Panc1 (cell line): ENCODE data around the gene CEP44. TPM values are rescaled to one million over a fixed set of nuclear protein-coding genes. Genes with fewer than 3 reads are reported as not detected.
A peak's percentile ranks its signal among the peaks of the same experiment; 100 is the strongest.

Experiments used
- ATAC-seq: fragments of 200-7000 bp; cut with Tn5 transposase; 2 replicates; pipeline ENCODE4 v1.9.1; 2020; ENCODE audit warnings: mild to moderate bottlenecking, moderate library complexity
- BruUV-seq: library from RNA; stranded (reverse); fragments of 400-500 nt; replicated peaks from 2 replicates; lab custom pipeline; 2021; lab: Mats Ljungman, UMichigan
- CTCF ChIA-PET: fragments of 300-600 bp; sonication (Branson Sonifier 250); formaldehyde crosslinking; loops from one replicate; lab custom pipeline; 2022; ENCODE audit warnings: antibody characterized with exemption; lab: Charles Lee
- POLR2A ChIA-PET: fragments of 300-600 bp; sonication (Branson Sonifier 250); formaldehyde crosslinking; loops from one replicate; lab custom pipeline; 2022; ENCODE audit warnings: antibody characterized with exemption; lab: Charles Lee
- DNase-seq: peaks from one replicate; pipeline ENCODE4 v3.0.0-alpha.2; 2010; ENCODE audit warnings: low read depth, low spot score
- H3K27ac ChIP-seq: 2 replicates; pipeline ENCODE4 v1.5.1; 2011; ENCODE audit warnings: mild to moderate bottlenecking, low read length, inconsistent platforms
- H3K27me3 ChIP-seq: fragments of 200-500 bp; sonication (Bioruptor generic); 2 replicates; pipeline ENCODE4 v1.6.0; 2014; ENCODE audit warnings: low read length, inconsistent platforms; ENCODE audit not compliant: control insufficient read depth, insufficient read depth
- H3K36me3 ChIP-seq: fragments of 200-500 bp; sonication (Bioruptor generic); 2 replicates; pipeline ENCODE4 v1.5.1; 2014; ENCODE audit warnings: inconsistent platforms, mild to moderate bottlenecking, low read length, moderate library complexity; ENCODE audit not compliant: control insufficient read depth, insufficient read depth
- H3K4me1 ChIP-seq: 2 replicates; pipeline ENCODE4 v1.5.1; 2011; ENCODE audit warnings: inconsistent platforms, mild to moderate bottlenecking, low read length, moderate library complexity; ENCODE audit not compliant: control insufficient read depth, insufficient read depth
- H3K4me3 ChIP-seq, 2 experiments: 2 replicates each; pipeline ENCODE4 v1.5.1; 2011 to 2012; ENCODE audit warnings: low read depth in 2 of 2, low read length in 2 of 2, mild to moderate bottlenecking in 2 of 2, inconsistent platforms in 1 of 2, moderate library complexity in 1 of 2
- H3K9me3 ChIP-seq: fragments of 200-500 bp; sonication (Bioruptor generic); 2 replicates; pipeline ENCODE4 v1.5.1; 2014; ENCODE audit warnings: low read depth, mild to moderate bottlenecking, inconsistent platforms, low read length, moderate library complexity; ENCODE audit not compliant: control insufficient read depth, insufficient read depth
- POLR2AphosphoS5 ChIP-seq: IDR thresholded peaks from 2 replicates; pipeline ENCODE4 v1.6.1; 2012; ENCODE audit warnings: mild to moderate bottlenecking, low read depth, low read length, moderate library complexity
- SIN3A ChIP-seq: IDR thresholded peaks from 2 replicates; pipeline ENCODE4 v1.6.1; 2012; ENCODE audit warnings: low read depth, mild to moderate bottlenecking, low read length, moderate library complexity, borderline replicate concordance; ENCODE audit not compliant: insufficient read depth
- TCF7L2 ChIP-seq: IDR thresholded peaks from 2 replicates; pipeline ENCODE4 v1.6.1; 2011; ENCODE audit warnings: mild to moderate bottlenecking, low read depth, low read length, inconsistent platforms
- in situ Hi-C: cut with HindIII; loops from 2 replicates; pipeline ENCODE4 v1.10.0; 2016; ENCODE audit warnings: low sequenced_read_pairs, low pct_unique_long_range_greater_than_20kb
- intact Hi-C: fragments of 100-400 bp; cut with micrococcal nuclease; formaldehyde crosslinking; loops from one replicate; pipeline ENCODE4 v1.10.0; 2022; ENCODE audit not compliant: unreplicated experiment
- total RNA-seq: library from RNA; stranded (reverse); gene quantifications from one replicate; pipeline ENCODE4 v1.2.1, GENCODE V29; 2021; ENCODE audit not compliant: unreplicated experiment
- TF ChIP-seq, protein P1 (sequence below): fragments of 450-650 bp; IDR thresholded peaks from 2 replicates; pipeline ENCODE4 v1.5.1; 2017; ENCODE audit warnings: mild to moderate bottlenecking
- TF ChIP-seq, protein P2 (sequence below), 2 experiments: IDR thresholded peaks; 2 replicates each; pipeline ENCODE4 v1.6.1; 2011 to 2012; ENCODE audit warnings: low read depth in 2 of 2, control low read depth in 1 of 2, low read length in 1 of 2, mild to moderate bottlenecking in 1 of 2, moderate library complexity in 1 of 2; ENCODE audit not compliant: insufficient read depth in 1 of 2

Gene CEP44
- total RNA-seq, 1 experiment from 2014 or later, result 9.8 TPM

DNA sequence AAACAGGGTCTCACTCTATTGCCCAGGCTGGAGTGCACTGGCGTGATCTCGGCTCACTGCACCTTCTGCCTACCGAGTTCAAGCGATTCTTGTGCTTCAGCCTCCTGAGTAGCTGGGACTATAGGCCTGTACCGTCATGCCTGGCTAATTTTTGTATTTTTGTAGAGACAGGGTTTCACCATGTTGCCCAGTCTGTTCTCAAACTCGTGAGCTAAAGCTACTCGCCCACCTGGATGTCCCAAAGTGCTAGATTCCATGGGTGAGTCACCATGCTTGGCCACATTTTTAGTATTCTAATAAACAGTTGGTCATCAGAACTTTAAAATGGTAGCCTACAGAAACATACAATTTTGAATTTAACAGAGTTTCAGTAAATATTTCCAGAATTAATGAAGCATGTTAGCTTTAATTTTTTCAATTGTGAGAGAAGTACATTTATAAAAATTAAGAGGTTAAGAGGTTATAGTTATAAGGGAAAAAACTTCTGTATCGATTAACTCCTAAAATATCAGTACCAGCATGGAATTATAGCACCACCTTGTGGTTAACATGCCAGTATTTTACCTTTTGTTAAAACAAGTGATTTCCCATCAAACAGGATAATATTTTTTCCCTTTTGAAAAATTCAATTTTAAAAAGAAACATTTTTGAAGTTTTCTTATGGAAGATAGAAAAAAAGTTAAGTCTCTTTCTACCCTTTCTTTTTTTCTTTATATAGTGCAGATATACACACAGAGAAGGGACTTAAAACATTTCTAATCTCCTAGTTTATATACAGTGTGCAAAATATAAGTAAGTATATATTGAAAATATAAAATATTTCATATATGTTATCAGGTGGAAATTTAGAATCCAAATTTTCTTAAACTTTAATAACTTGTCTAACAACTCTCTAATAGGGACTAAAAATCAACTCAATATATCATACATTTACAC is 35.4 kb downstream of the CEP44 start:
- TF ChIP-seq, protein P1, sequence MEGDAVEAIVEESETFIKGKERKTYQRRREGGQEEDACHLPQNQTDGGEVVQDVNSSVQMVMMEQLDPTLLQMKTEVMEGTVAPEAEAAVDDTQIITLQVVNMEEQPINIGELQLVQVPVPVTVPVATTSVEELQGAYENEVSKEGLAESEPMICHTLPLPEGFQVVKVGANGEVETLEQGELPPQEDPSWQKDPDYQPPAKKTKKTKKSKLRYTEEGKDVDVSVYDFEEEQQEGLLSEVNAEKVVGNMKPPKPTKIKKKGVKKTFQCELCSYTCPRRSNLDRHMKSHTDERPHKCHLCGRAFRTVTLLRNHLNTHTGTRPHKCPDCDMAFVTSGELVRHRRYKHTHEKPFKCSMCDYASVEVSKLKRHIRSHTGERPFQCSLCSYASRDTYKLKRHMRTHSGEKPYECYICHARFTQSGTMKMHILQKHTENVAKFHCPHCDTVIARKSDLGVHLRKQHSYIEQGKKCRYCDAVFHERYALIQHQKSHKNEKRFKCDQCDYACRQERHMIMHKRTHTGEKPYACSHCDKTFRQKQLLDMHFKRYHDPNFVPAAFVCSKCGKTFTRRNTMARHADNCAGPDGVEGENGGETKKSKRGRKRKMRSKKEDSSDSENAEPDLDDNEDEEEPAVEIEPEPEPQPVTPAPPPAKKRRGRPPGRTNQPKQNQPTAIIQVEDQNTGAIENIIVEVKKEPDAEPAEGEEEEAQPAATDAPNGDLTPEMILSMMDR, result peak; percentile 37; the same call in 1 of the 2 replicates
- TF ChIP-seq TCF7L2, result no peak
- TF ChIP-seq, protein P2, sequence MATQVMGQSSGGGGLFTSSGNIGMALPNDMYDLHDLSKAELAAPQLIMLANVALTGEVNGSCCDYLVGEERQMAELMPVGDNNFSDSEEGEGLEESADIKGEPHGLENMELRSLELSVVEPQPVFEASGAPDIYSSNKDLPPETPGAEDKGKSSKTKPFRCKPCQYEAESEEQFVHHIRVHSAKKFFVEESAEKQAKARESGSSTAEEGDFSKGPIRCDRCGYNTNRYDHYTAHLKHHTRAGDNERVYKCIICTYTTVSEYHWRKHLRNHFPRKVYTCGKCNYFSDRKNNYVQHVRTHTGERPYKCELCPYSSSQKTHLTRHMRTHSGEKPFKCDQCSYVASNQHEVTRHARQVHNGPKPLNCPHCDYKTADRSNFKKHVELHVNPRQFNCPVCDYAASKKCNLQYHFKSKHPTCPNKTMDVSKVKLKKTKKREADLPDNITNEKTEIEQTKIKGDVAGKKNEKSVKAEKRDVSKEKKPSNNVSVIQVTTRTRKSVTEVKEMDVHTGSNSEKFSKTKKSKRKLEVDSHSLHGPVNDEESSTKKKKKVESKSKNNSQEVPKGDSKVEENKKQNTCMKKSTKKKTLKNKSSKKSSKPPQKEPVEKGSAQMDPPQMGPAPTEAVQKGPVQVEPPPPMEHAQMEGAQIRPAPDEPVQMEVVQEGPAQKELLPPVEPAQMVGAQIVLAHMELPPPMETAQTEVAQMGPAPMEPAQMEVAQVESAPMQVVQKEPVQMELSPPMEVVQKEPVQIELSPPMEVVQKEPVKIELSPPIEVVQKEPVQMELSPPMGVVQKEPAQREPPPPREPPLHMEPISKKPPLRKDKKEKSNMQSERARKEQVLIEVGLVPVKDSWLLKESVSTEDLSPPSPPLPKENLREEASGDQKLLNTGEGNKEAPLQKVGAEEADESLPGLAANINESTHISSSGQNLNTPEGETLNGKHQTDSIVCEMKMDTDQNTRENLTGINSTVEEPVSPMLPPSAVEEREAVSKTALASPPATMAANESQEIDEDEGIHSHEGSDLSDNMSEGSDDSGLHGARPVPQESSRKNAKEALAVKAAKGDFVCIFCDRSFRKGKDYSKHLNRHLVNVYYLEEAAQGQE (IDR thresholded peaks at IDR 0.05; ENCODE audit: insufficient read depth in 1 of 2, low read depth in 2 of 2, low read length in 1 of 2), result no peak
- intact Hi-C loops, result loop anchor here (5.0 to 10.0 kb wide), 2 partner anchors 97 to 164 kb away; no protein-coding TSS in a partner anchor
- H3K4me1 ChIP-seq, result no peaks in the 10 kb centered on the region
- H3K9me3 ChIP-seq, result no peaks in the 10 kb centered on the region
- ChIA-PET CTCF (interaction anchor here (0.7 kb wide), 1 partner anchor 38 kb away, joined by 4 read pairs; no protein-coding TSS in a partner anchor), POLR2A (interaction anchor here (0.5 kb wide), 1 partner anchor 149 kb away, joined by 3 read pairs; no protein-coding TSS in a partner anchor)
- BruUV-seq, result no TSS peak
- H3K27ac ChIP-seq, result no peak overlapping the region
- no peaks in the 10 kb centered on the region for H3K36me3 ChIP-seq
- H3K27me3 ChIP-seq, result no peaks in the 10 kb centered on the region
- in situ Hi-C loops, result no loop called here
- DNase-seq (peak; percentile 10), ATAC-seq (no peak)
- H3K4me3 ChIP-seq, result no peak overlapping the region

DNA sequence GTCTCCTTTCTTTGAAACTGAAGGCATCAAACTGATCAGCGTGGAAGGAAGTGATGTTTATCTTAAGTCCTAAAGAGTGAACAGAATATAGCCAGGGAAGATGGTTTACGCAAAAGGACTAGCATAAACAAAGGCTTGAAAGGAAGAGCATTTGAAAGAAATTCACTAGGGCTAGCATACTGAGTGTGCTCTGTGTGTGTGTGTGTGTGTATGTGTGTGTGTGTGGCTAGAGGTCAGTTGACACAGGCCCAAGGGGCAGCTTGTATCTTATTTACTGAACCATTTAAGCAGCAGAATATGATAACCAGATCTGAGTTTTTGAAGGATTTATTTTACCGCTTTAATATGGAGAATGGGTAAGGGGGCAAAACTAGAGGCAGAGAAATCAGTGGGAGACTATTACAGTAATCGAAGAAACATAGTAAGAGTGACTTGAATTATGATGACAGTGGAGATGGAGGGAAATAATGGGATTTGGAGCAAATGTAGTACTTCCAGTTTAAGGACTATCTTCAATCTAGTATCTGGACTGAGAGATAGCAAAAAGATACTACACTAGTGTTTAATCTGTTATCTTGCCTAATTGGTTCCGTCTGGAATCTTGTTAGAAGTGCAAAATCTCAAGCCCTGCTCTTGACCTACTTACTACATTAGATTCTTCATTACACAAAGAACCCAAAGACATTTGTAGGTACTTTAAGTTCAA is 36.9 kb downstream of the CEP44 start:
- in situ Hi-C loops, result no loop called here
- ChIA-PET POLR2A (no interaction called here), CTCF (no interaction called here)

More for the DNA sequence above, 36.9 kb downstream of the CEP44 start:
- H3K36me3 ChIP-seq, result no peaks in the 10 kb centered on the region
- DNase-seq (no peak), ATAC-seq (no peak)
- no peak overlapping the region for H3K27ac ChIP-seq
- BruUV-seq, result no TSS peak
- H3K27me3 ChIP-seq, result no peaks in the 10 kb centered on the region
- no peaks in the 10 kb centered on the region for H3K4me1 ChIP-seq
- intact Hi-C loops, result no loop called here
- TF ChIP-seq, protein P1, result no peak
- TF ChIP-seq TCF7L2 (no peak), POLR2AphosphoS5 (no peak), SIN3A (no peak)
- TF ChIP-seq, protein P2 (IDR thresholded peaks at IDR 0.05; ENCODE audit: insufficient read depth in 1 of 2, low read depth in 2 of 2, low read length in 1 of 2), result no peak
- no peak overlapping the region for H3K4me3 ChIP-seq
- no peaks in the 10 kb centered on the region for H3K9me3 ChIP-seq
